Activated CD4-positive, alpha-beta T cell treated with anti-CD3 and anti-CD28 coated beads for 24 hours (primary cell): ENCODE measurements around the gene RAB15.
"Not testable (repeated sequence)": the region's sequence is repeated elsewhere in the genome, so short reads cannot be mapped to it uniquely, and the experiment has no call there.

Experiments
- DNase-seq, 2 donors: peaks; one replicate each; pipeline ENCODE4 v3.0.0-alpha.2; 2020; ENCODE audit warnings: low read depth in 2 of 2

Gene RAB15

DNA sequence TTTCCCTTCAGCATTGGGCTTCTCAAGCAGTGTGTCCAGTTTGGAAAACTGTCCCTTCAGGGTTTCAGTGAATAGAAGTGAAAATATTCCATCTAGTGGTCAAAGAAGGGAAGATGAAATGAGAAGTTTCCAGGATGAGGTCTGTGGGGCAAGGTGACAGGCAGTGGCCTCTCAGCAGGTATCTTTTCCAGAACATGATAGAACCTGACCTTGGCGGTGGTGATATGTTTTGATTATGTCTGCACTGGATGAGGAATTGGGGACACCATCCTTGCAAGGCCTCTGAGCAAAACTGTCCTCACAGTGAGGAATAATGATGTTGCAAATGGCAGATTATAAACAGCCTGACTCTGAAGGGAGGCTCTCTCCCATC is 34.3 kb downstream of the RAB15 start:
- no peak for DNase-seq

DNA sequence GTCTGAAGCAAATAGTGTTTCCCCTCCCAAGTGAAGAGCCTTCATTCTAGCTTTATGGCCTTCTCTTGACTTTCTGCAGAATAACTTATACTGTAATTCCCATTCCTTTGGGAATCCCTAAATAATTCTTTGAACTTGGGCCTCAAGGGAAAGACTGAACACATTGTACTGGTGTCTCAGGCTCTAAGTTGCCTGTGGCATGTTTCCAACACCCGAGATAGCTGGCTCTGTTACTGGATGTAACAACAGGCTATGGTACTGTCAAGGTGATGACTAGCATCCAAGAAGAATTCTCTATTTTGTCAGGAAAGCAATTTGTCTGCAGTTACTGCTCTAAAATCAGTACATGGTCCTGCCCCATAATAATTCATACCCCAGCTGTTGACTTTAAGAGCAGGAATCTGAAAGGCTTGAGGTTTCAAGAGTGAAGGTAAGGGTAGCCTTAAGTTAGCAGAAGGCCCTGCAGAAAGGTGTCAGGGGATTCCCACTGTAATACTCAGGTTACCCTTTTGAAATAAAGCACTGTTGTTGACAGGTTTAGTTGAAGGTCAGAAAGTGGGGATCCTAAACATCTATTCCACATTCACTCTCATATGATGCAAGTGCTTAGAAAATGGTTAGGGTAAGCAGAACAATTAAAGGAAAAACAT is 34.8 kb downstream of the RAB15 start:
- DNase-seq, result no peak

DNA sequence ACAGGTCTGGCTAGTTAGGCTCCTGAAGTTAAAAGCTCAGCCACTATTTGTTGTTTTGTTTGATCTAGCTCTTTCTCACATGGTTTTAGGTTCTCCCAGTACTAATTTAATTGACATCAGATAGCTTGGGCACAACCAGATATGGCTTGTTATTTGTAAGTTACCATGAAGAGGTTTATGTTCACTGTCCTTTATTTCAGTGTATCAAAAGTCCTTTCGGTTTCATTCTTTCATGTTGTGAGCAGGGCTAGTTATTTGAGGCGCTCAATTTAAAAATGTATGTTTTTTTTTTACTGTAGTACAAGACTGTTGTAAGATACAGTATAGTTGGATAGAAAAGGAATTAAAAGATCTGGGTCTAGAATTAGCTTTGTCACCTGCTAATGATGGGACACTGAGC is 36.6 kb downstream of the RAB15 start:
- no peak for DNase-seq

DNA sequence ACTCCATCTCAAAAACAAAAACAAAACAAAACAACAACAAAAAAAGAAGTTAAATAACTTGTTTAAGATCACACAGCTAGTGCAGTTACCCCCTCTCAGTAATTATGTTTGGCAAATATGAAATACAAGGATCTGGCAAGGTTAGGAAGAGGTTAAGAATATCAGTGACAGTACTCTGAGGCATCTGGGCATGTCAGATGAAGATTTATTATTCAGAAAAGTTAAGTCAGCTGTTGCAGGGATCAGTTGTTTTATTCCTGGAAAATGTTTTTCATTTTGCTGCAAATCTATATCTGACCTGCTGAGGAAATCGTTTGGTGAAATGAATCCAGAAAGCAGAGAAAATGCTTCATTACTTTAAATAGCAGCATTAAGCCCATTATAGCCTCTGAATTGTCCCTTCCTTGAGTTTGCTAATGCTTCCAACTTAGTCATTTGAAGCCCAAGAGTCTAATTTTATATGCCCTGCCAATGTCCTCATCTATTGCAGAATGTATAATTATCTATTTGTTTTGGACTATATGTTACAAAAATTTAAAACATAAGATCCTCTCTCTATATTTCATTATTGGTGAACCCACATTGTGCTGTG is 37.7 kb downstream of the RAB15 start:
- no peak for DNase-seq

DNA sequence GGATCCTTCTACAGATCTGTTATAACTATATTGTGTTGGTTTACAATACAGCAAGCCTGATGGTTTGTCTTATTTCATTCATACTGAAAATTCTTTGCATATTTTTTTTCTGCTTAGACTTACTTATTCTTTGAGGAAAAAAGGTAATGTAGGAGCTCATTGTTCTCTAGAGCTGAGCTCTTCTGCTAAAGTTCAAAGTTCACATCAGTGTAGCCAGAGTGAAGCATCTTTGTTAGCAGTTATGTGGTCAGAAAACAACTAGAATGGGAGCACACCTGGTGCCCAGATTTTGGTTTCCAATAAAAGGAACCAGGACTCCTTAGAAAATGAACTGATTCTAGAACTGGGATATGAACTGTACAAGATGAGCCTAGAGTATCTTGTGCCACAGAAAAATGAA is 39.9 kb downstream of the RAB15 start:
- no peak for DNase-seq

DNA sequence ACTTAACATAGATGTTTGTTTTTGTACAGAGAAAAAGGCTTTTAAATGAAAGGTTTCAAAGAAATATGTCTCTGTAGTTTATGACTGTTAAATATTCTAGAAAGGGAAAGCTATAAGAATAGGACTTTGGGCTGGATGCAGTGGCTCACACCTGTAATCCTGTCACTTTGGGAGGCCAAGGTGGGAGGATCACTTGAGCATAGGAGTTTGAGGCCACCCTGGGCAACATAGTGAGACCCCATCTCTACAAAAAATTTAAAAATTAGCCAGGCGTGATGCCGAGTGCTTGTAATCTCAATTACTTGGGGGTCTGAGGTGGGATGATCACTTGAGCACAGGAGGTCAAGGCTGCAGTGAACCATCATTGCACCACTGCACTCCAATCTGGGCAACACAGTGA is 41.0 kb downstream of the RAB15 start:
- no peak for DNase-seq

DNA sequence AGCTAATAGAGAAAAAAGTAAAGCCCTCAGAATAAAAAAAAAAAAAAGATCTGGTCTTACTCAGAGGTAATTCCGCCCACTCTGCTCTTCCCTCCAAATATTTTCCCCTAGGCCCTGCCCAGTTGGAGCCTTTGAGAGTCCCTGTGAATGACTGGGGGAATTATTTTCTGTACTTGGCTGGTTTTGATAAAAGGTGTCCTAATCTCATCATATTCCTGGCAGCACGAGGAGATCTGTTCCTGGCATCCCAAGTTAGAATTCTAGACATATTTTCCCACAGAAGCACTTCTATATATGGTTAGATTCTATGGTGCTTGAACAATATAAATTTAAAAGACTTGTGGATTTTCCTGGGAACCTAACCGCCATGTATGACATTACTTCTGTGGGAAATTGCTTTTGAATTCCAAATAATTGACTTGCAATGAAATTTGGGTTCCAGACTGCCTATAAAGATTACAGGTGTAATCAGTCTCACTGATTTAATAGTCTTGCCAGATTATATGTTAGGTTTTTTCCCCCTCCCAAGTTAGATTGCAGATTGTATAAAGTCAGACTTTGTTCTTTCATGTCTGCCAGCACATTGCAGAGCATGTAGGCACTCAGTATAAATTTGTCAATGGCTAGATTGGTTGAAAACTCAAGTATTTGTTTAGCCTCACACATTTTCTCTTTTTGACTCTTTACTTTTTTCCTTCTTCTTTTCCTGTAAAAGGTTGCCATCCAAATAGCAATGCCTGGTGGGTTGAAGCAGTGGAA is 41.9 kb downstream of the RAB15 start:
- no peak for DNase-seq

DNA sequence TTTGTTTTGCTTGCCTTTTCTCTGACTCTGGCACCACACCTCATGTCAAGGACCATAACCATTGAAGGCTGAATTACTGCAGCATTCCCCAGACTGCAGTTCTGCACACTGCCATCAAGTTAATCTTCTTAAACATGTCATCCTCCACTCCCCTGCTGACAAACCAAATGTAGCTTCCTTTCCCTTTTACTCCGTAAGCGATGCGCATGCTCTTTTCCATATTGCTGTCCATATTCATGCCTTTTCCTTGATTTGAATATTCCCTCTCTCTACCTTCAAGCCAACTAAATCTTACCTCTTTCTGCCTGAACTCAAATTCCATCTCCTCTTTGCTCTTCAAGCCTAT is 43.1 kb downstream of the RAB15 start:
- DNase-seq, result no peak

DNA sequence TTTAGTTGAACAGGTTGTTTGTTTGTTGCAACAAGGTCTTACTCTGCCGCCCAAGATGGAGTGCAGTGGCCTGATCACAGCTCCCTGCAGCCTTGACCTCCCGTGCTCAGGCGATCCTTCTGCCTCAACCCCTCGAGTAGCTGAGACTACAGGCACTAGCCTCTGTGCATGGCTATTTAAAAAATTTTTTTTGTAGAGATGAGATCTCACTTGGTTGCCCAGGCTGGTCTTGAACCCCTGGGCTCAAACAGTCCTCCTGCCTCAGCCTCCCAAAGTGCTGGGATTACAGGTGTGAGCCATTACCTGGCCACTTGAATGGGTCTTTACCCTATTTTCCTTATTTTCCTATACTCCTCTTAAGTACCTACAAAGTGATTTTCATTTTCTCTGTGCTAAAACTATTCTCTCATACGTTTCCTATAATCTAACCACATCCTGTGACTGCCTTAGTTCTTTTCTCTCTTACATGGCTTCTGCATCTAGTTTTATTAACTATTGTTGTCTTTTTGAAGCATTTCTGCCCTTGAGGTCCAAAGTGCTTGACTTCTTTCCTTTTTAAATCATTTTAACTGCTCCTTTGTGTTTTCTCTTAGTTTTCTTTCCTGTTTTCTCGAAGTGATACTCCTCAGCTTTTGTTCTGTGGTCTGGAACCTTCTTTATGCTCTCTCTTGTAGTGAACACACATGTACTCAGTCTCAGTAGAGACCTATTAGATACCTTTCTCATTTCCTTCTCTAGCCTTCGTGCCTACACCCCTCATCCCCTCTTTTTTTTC is 43.7 kb downstream of the RAB15 start:
- no peak for DNase-seq

DNA sequence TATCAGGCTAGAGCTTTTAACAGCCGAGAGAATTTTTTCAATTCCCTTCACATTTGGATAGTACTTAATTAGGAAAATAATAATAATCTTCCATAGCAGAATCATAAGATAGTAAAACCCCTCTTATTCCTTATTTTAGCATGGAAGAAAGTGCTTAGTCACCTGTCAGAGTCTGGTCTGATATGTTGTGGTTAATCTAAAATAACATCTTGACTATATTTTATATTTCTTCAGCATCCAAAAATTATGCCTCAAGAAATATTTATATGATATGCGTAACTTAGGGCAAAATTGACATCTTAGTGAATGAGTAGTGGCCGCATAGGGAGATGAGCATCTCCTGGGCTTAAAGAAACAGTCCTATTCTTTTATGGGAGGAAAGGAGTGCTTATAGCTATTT is 45.1 kb downstream of the RAB15 start:
- DNase-seq, result no peak

DNA sequence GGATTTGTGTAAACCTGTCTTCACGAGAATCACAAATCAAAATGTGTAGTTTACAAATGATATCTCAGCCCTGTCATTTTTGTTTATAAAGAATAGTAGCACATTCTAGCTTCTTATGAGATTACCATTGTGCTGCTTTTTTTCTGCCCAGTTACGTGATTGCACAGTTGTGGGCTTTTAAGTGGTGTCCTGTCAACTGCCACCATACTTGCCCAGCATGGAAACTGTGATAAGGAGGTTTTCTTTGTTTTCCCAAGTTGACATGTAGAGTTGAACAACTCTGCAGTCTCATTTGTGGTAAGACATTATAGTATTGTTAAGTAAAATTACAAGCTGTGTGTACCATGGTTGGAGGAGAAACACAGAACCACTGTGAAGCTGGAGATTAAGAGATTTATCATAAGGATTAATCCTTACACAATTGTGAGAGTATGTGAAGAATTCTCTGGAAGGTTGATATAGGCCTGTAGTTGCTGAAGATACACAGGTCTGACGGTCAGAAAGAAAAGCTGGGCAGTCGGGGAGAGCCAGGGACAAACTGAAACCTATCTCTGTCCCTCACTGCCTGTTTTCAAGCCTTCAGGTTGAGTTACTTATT is 45.6 kb downstream of the RAB15 start:
- DNase-seq, result no peak

DNA sequence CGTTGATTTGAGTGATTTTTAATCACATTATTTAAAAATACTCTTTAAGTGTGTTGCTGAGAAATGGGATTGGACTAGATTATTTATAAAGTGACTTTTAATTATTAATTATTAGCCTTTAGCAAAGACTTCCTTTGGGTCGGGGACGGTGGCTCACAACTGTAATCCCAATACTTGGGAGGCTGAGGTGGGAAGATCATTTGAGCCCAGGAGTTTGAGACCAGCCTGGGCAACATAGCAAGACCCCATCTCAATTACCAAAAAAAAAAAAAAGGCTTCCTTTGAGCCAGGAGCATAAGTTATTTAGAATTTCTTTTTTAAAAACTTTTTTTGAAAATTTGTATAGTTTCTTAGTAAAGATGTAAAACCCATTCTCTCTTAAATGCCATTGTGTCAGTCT is 49.1 kb downstream of the RAB15 start:
- DNase-seq, result no peak

DNA sequence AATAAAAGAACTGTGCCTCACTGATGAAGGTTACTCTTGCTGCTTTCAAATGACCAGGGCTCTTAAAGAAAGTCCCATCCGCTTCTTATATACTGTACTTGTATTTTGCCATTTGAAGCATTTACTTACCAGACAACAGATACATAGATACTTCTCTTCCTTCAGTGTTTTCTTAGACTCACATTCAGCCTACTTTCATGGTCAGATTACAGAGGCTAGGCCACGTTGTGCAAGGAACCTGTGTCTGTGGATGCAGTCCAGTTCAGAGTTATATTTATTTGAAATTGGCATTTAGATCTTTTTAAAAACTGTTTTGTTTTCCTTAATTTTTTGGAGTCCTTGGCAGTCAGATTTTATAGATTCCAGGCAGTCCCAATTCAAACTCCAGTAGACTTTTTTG is 51.7 kb downstream of the RAB15 start:
- DNase-seq, result no peak

DNA sequence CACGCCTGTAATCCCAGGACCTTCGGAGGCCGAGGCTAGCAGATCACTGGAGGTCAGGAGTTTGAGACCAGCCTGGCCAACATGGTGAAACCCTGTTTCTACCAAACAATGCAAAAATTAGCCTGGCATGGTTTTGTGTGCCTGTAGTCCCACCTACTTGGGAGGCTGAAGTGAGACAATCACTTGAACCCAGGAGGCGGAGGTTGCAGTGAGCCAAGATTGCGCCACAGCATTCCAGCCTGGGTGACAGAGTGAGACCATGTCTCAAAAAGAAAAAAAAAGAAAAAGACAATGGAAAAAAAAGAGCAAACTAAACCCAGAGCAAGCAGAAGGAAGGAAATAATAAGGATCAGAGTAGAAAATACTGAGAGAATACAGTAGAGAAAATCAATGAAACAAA is 52.5 kb downstream of the RAB15 start:
- DNase-seq, result no peak

DNA sequence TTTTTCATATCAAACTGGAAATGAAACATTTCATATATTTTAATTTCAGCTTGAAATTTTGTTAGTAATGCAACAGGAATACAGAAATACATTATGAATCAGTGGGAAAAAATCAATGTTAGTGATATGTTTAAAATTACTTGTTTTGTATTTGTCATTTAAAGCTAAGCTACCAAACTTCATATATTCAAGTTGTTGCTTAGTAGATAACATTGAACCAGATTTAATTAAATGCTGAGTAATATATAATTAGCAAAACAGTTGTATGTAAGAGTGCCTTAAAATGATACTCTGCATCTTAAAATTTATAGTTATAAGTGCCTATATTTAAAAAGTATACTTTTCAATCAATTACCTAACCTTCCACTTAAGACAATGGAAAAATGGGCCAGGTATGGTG is 52.9 kb downstream of the RAB15 start:
- no peak for DNase-seq

DNA sequence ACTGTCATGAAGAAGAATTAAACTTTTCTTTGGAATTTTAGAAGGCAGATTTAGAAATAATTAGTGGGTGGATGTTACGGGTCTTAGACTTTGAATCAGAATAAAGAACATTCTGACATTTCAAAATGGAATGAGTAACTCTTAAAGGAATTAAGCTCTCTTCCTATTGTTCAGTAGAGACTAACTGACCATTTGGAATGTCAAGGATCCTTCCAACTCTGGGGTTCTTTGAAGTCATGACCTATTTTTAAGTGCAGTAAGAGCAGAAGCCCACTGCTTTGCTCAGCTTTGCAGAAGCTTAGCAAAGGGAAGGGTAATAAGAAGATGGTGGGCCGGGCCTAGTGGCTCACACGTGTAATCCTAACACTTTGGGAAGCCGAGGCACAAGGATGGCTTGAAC is 53.9 kb downstream of the RAB15 start:
- DNase-seq, result no peak

DNA sequence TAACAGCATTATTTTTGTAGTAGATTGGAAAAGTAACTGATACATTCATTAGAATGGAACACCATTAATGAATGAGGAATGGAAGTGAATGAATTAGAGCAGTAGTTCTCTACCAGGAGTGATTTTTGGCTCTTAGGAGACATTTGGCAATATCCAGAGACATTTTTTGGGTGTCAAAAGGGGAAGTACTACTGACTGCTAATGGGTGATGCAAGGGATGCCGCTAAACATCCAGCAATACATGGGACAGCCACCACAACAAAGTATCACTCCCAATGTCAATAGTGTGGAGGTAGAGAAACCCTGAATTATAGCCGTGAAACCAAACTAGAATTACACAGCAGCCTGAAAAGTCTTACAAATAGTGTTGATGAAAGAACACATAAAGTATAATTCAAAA is 56.3 kb downstream of the RAB15 start:
- no peak for DNase-seq

DNA sequence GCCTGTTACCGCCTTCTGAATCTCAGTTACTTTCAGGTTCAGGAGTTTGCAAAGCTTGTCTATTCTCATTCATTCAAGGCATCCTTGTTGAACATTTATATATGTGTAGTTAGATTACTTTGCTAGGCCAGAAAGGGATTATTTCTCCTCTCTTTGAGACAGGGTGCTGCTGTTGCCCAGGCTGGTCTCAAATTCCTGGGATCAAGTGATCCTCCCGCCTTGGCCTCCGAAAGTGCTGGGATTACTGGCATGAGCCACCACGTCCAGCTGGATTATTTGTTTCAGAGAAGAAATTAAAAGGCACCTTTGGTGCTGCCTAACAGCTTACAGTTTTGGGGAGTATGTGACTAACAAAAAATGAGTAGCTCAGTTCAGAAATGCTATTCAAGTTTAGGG is 57.1 kb downstream of the RAB15 start:
- no peak for DNase-seq

DNA sequence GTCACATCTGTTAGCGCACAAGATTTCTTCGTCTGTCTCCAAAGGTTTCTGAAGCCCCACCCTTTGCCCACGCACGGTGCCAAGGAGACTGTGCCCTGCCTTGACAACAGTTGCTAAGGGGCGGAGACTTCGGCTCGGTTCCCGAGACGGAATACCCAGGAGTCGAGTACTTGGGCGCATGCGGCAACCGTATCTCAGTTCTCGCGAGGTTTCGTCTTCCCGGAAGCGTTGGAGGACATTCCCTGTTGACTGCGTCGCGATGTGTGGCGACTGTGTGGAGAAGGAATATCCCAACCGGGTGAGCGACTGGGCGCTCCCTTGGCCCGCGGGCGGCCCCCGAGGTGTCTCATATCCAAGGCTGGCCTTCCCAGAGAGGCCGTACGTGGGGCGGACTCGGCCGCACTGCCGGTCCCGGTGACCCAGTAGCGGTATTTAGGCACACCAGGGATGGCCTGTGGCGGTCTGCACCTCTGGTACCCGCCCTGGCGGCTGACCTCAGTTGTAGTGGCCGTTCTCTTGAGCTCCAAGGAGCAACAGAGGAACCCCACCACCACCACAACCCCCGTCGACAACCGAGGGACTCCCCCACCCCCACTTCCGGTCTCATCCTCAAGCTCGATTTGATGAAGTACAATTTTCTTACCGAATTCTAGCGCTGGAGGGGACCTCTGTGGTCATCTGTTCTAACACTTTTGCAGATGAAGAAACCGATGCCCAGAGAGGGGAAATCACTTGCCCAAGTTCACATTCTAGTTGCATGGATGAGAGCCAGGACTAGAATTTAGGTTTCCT is 57.7 kb downstream of the RAB15 start, which contains the start of gene CHURC1:
Gene CHURC1 (plus strand): TSS at position 219 of the 792 bp plus-strand sequence. CDS start 41 bp downstream, at position 260.
- DNase-seq, result peak; percentile 96 to 97

DNA sequence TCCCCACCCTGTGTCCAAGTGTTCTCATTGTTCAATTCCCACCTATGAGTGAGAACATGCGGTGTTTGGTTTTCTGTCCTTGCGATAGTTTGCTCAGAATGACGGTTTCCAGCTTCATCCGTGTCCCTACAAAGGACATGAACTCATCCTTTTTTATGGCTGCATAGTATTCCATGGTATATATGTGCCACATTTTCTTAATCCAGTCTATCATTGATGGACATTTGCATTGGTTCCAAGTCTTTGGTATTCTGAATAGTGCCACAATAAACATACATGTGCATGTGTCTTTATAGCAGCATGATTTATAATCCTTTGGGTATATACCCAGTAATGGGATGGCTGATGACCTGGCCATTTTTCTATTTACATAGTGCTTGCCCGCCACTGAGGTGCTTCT is 58.7 kb downstream of the RAB15 start:
- DNase-seq, result not testable (repeated sequence)

DNA sequence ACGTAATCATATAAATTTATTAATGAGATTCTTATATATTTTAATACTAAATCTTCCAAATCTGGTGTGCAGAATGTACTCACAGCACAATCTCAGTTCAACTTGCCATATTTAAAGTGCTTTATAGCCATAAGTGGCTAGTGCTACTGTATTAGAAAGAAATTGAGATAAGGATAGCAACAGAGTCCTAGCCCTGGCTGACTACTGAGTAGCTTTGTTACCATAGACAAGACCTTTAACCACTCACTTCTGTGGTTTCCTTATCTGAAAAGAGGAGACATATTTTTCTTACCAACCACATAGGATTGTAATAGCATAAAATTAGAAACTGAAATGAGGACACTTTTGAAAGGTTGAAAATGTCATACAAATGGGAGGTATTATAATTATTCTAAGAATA is 59.9 kb downstream of the RAB15 start:
- DNase-seq, result no peak
